ENCODE data around the gene PRICKLE1. TPM values are rescaled to one million over a fixed set of nuclear protein-coding genes. Genes with fewer than 3 reads are reported as not detected.

PRICKLE1 gene
- total and polyA plus RNA-seq, 2 of the 13 experiments (the other 11 are each of a cell fraction or from before 2014, with no cell fraction given): not detected

GRCh38 chr12:42444192-42444943 lies 145.2 kb downstream of the PRICKLE1 start (continued):
- TF ChIP-seq, protein P1, sequence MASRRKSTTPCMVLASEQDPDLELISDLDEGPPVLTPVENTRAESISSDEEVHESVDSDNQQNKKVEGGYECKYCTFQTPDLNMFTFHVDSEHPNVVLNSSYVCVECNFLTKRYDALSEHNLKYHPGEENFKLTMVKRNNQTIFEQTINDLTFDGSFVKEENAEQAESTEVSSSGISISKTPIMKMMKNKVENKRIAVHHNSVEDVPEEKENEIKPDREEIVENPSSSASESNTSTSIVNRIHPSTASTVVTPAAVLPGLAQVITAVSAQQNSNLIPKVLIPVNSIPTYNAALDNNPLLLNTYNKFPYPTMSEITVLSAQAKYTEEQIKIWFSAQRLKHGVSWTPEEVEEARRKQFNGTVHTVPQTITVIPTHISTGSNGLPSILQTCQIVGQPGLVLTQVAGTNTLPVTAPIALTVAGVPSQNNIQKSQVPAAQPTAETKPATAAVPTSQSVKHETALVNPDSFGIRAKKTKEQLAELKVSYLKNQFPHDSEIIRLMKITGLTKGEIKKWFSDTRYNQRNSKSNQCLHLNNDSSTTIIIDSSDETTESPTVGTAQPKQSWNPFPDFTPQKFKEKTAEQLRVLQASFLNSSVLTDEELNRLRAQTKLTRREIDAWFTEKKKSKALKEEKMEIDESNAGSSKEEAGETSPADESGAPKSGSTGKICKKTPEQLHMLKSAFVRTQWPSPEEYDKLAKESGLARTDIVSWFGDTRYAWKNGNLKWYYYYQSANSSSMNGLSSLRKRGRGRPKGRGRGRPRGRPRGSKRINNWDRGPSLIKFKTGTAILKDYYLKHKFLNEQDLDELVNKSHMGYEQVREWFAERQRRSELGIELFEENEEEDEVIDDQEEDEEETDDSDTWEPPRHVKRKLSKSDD (CRISPR knock-in tag; IDR thresholded peaks at IDR 0.05; ENCODE audit: low read depth): no peak

DNA sequence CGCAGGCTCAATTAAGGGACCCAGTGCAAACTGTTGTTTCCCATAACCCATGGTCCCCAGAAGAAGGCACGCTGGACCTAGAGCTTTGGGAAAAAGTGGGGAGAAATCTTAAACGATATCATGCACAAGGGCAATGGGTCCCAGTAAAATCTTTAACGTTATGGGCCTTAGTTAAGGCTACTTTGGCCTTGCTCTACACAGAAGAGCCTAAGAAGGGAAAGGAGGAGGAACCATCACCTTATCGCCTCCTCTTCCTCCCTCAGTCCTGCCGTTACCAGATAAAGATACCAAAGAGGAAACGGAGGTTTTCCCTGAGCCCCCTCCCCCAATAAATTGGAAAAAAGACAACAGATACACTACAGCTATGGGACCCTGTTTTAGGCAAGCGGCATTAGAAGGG lies 146.7 kb downstream of the PRICKLE1 start:
- ChIA-PET POLR2A (no interaction called here), CTCF (ENCODE audit: low intra/inter-chr PET ratio, low total read pairs) (no interaction called here)
- Histone ChIP-seq H2AFZ (ENCODE audit: low read length) (no peak overlapping the region), H4K20me1 (ENCODE audit: insufficient read depth, low read length) (no peaks in the 10 kb centered on the region), H3K4me2 (ENCODE audit: low read depth, low read length) (no peak overlapping the region), H3K9ac (ENCODE audit: insufficient read depth, low read depth, low read length) (no peak overlapping the region), H3K27me3 (ENCODE audit: control insufficient read depth in 1 of 2, insufficient read depth in 2 of 2, low read length in 2 of 2) (no peaks in the 10 kb centered on the region), H3K4me1 (ENCODE audit: insufficient read depth, low read length) (peaks cover 18% of the 10 kb centered on the region), H3K27ac (ENCODE audit: extremely low read length, insufficient read depth, low read length) (no peak overlapping the region), H3K9me3 (ENCODE audit: low read length) (no peaks in the 10 kb centered on the region), H3K79me2 (ENCODE audit: insufficient read depth, low read length) (no peaks in the 10 kb centered on the region), H3K4me3 (replicated peaks in 1 of 3; ENCODE audit: insufficient read depth in 1 of 3, low read depth in 2 of 3, low read length in 3 of 3) (no peak overlapping the region), H3K36me3 (replicated peaks in 1 of 2; ENCODE audit: control insufficient read depth in 1 of 2, insufficient read depth in 2 of 2, low read length in 2 of 2) (peaks cover 9 to 32% of the 10 kb centered on the region in 2 experiments; a peak in 4 of 5 replicates)
- ATAC-seq (no peak), DNase-seq (ENCODE audit: low spot score) (no peak), FAIRE-seq (no peak)
- intact Hi-C loops (cut with micrococcal nuclease; ENCODE audit: unreplicated experiment): no loop called here
- WGBS (ENCODE audit: low lambda C conversion rate): 95% methylated on average over 8 of the region's 8 CpGs
- no TSS peak for BruUV-seq (replicated peaks)
- in situ Hi-C loops (cut with HindIII; ENCODE audit: extremely low pct_ligation_motif_present, low pct_unique_long_range_greater_than_20kb): no loop called here
- TF ChIP-seq BCL6 (CRISPR knock-in tag; IDR thresholded peaks at IDR 0.05) (no peak), KDM1A (CRISPR knock-in tag; IDR thresholded peaks at IDR 0.05) (no peak), ZNF710 (CRISPR knock-in tag; IDR thresholded peaks at IDR 0.05; ENCODE audit: borderline replicate concordance) (no peak), BCL3 (CRISPR knock-in tag; IDR thresholded peaks at IDR 0.05) (no peak), RORA (CRISPR knock-in tag; IDR thresholded peaks at IDR 0.05) (no peak), ZNF841 (CRISPR knock-in tag; IDR thresholded peaks at IDR 0.05; ENCODE audit: borderline replicate concordance) (no peak), ZNF24 (IDR thresholded peaks at IDR 0.05) (no peak), SPEN (CRISPR knock-in tag; IDR thresholded peaks at IDR 0.05; ENCODE audit: low read depth) (no peak), ZFP62 (CRISPR knock-in tag; IDR thresholded peaks at IDR 0.05) (no peak), ZNF563 (CRISPR knock-in tag; IDR thresholded peaks at IDR 0.05) (no peak), SALL1 (CRISPR knock-in tag; IDR thresholded peaks at IDR 0.05) (no peak), THAP8 (CRISPR knock-in tag; IDR thresholded peaks at IDR 0.05; ENCODE audit: borderline replicate concordance) (no peak)
- TF ChIP-seq, protein P2, sequence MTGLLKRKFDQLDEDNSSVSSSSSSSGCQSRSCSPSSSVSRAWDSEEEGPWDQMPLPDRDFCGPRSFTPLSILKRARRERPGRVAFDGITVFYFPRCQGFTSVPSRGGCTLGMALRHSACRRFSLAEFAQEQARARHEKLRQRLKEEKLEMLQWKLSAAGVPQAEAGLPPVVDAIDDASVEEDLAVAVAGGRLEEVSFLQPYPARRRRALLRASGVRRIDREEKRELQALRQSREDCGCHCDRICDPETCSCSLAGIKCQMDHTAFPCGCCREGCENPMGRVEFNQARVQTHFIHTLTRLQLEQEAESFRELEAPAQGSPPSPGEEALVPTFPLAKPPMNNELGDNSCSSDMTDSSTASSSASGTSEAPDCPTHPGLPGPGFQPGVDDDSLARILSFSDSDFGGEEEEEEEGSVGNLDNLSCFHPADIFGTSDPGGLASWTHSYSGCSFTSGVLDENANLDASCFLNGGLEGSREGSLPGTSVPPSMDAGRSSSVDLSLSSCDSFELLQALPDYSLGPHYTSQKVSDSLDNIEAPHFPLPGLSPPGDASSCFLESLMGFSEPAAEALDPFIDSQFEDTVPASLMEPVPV (CRISPR knock-in tag; IDR thresholded peaks at IDR 0.05): no peak
